B cell (primary cell): Measurements from ENCODE around the gene HLA-A. TPM values are rescaled to one million over a fixed set of nuclear protein-coding genes. Genes with fewer than 3 reads are reported as not detected.

Experiments used
- ATAC-seq: fragments of 200-7000 bp; cut with Tn5 transposase; one replicate; pipeline ENCODE4 v1.10.0; 2021; ENCODE audit warnings: low read depth, mild to moderate bottlenecking, moderate number of reproducible peaks, moderate library complexity
- CTCF ChIA-PET: fragments of 350-600 bp; sonication (Branson Sonifier 250); formaldehyde crosslinking; loops from one replicate; lab custom pipeline; 2021; ENCODE audit warnings: antibody characterized with exemption, inconsistent platforms; lab: Charles Lee
- POLR2A ChIA-PET: fragments of 350-600 bp; sonication (Branson Sonifier 250); formaldehyde crosslinking; loops from one replicate; lab custom pipeline; 2021; ENCODE audit warnings: antibody characterized with exemption; lab: Charles Lee
- DNase-seq: peaks from one replicate; pipeline ENCODE4 v3.0.0; 2013
- H2AFZ ChIP-seq: 2 replicates; pipeline ENCODE4 v1.6.1; 2012; ENCODE audit warnings: mild to moderate bottlenecking, low read depth, low read length; ENCODE audit not compliant: insufficient read depth, poor library complexity, severe bottlenecking
- H3K27ac ChIP-seq, 2 donors: 1 replicate in 1 of 2; 2 replicates in 1 of 2; pipeline ENCODE4 v1.5.1; 2012 to 2013; ENCODE audit warnings: low read length in 2 of 2, mild to moderate bottlenecking in 2 of 2, moderate library complexity in 1 of 2
- H3K27me3 ChIP-seq, 4 experiments: fragments of 200-600 bp in 1 of 4; sonication (generic) in 1 of 4; replicated peaks in 1 of 4; 1 replicate in 2 of 4; 2 replicates in 2 of 4; pipeline versions ENCODE4 v1.6.1 to v1.7.0; 2013 to 2016; ENCODE audit warnings: low read length in 3 of 4, mild to moderate bottlenecking in 2 of 4, mixed read lengths in 1 of 4, moderate library complexity in 1 of 4; ENCODE audit not compliant: insufficient read depth in 4 of 4, control insufficient read depth in 3 of 4; ENCODE audit errors: control extremely low read depth in 1 of 4
- H3K36me3 ChIP-seq, 2 experiments: replicated peaks in 1 of 2; 1 replicate in 1 of 2; 2 replicates in 1 of 2; pipeline versions ENCODE4 v1.6.1 to v1.7.1; 2013; ENCODE audit warnings: low read length in 1 of 2; ENCODE audit not compliant: insufficient read depth in 2 of 2, control insufficient read depth in 1 of 2; ENCODE audit errors: control extremely low read depth in 1 of 2, extremely low read depth in 1 of 2
- H3K4me1 ChIP-seq, 2 donors: fragments of 200-600 bp in 1 of 2; sonication (generic) in 1 of 2; 1 replicate in 1 of 2; 2 replicates in 1 of 2; pipeline versions ENCODE4 v1.5.1 to v1.6.1; 2013 to 2017; ENCODE audit warnings: low read length in 2 of 2; ENCODE audit not compliant: control insufficient read depth in 2 of 2, insufficient read depth in 2 of 2
- H3K4me2 ChIP-seq: replicated peaks from 2 replicates; pipeline ENCODE3; 2012; ENCODE audit warnings: mild to moderate bottlenecking, low read depth, low read length; ENCODE audit not compliant: poor library complexity, severe bottlenecking
- H3K4me3 ChIP-seq, 5 experiments: fragments of 200-600 bp in 1 of 5; sonication (generic) in 1 of 5; 1 replicate in 3 of 5; 2 replicates in 2 of 5; pipeline versions ENCODE4 v1.5.1 to v1.7.0; 2011 to 2016; ENCODE audit warnings: low read length in 4 of 5, mild to moderate bottlenecking in 4 of 5, low read depth in 2 of 5, control low read depth in 1 of 5, moderate library complexity in 1 of 5; ENCODE audit not compliant: insufficient read depth in 1 of 5; ENCODE audit errors: control extremely low read depth in 1 of 5, extremely low read depth in 1 of 5
- H3K79me2 ChIP-seq: fragments of 200-600 bp; sonication (generic); one replicate; pipeline ENCODE4 v1.6.0; 2016; ENCODE audit warnings: low read length; ENCODE audit not compliant: control insufficient read depth, insufficient read depth
- H3K9ac ChIP-seq: fragments of 200-600 bp; sonication (generic); 2 replicates; pipeline ENCODE4 v1.6.1; 2017; ENCODE audit warnings: mild to moderate bottlenecking, low read length, moderate library complexity
- H3K9me3 ChIP-seq, 3 donors: one replicate each; pipeline versions ENCODE4 v1.6.1 to v1.7.1; 2013; ENCODE audit warnings: low read length in 2 of 3; ENCODE audit not compliant: control insufficient read depth in 2 of 3, insufficient read depth in 1 of 3; ENCODE audit errors: control extremely low read depth in 1 of 3
- H4K20me1 ChIP-seq: 2 replicates; pipeline ENCODE4 v1.6.0; 2012; ENCODE audit warnings: mild to moderate bottlenecking, low read length; ENCODE audit not compliant: insufficient read depth, control insufficient read depth, poor library complexity, severe bottlenecking
- H3K27ac Mint-ChIP-seq: one replicate; pipeline ENCODE4 v1.8.0; 2021; ENCODE audit warnings: mixed read lengths
- H3K27me3 Mint-ChIP-seq: one replicate; pipeline ENCODE4 v1.8.0; 2021; ENCODE audit warnings: mixed read lengths
- H3K4me1 Mint-ChIP-seq: one replicate; pipeline ENCODE4 v1.8.0; 2021; ENCODE audit warnings: mixed read lengths
- H3K4me3 Mint-ChIP-seq: one replicate; pipeline ENCODE4 v1.8.0; 2021; ENCODE audit warnings: mixed read lengths
- H3K9me3 Mint-ChIP-seq: one replicate; pipeline ENCODE4 v1.8.0; 2022; ENCODE audit warnings: mixed read lengths; ENCODE audit not compliant: insufficient read depth
- EZH2 ChIP-seq: IDR thresholded peaks from 2 replicates; pipeline ENCODE4 v1.6.1; 2012; ENCODE audit warnings: borderline replicate concordance, low read depth, mild to moderate bottlenecking, moderate library complexity, low read length; ENCODE audit not compliant: insufficient read depth, poor library complexity, severe bottlenecking
- WGBS: methylation state at CpG from one replicate; pipeline ENCODE4 v1.1.5; 2013; ENCODE audit warnings: missing lambda C conversion rate; ENCODE audit not compliant: insufficient coverage; 5-methylcytosine and 5-hydroxymethylcytosine counted together
- intact Hi-C: fragments of 100-400 bp; cut with micrococcal nuclease; formaldehyde crosslinking; loops from one replicate; pipeline ENCODE4 v1.10.0; 2022
- polyA plus RNA-seq: library from polyadenylated mRNA; depleted of rRNA; stranded (reverse); fragments of >200 nt; gene quantifications from 2 replicates; pipeline ENCODE4 v1.2.3, GENCODE V29; 2012
- total RNA-seq, 2 donors: library from RNA; stranded (reverse); fragments of 120-200 nt in 1 of 2; gene quantifications; 1 replicate in 1 of 2; 2 replicates in 1 of 2; pipeline versions ENCODE4 v1.2.3 to v1.2.4, GENCODE V29; 2013 to 2022
- TF ChIP-seq, protein P1 (sequence below): fragments of 200-600 bp; IDR thresholded peaks from one replicate; pipeline ENCODE4 v1.8.0; 2022; ENCODE audit warnings: antibody characterized with exemption, mild to moderate bottlenecking

The HLA-A gene
- total and polyA plus RNA-seq, 2 donors (not counting 1 experiment from before 2014, with no cell fraction given): 1,607 to 2,454 TPM

DNA sequence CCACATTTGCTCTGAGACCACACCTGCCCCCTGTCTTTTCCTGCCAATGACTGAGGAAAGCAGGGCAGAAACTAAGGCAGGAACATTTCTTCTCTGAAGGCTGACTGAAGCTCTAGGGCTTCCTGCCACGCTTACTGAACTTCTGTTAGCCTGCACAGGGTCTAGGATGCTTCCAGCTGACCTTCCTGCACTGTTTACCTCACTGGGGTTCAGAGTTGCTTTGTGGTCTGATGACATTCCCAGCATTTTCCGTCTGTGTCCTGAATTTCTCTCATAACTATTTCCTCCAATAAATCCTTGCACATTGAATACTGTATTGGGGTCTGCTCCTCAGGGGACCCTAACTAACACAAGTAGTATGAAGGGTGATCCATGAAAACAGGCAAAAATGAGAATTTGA, 29.5 kb upstream of the HLA-A start:
- intact Hi-C loops: no loop called here
- Histone ChIP-seq H3K4me1 (no peaks in the 10 kb centered on the region), H3K4me3 (no peak overlapping the region), H3K9me3 (no peaks in the 10 kb centered on the region), H3K9ac (no peak overlapping the region), H3K27ac (no peak overlapping the region), H3K27me3 (peaks cover 0 to 17% (median 1%) of the 10 kb centered on the region in 4 experiments), H3K79me2 (no peaks in the 10 kb centered on the region), H2AFZ (no peak overlapping the region), H3K36me3 (no peaks in the 10 kb centered on the region), H4K20me1 (no peaks in the 10 kb centered on the region), H3K4me2 (no peak overlapping the region)
- Mint-ChIP-seq H3K4me3 (no peak overlapping the region), H3K27me3 (no peaks in the 10 kb centered on the region), H3K9me3 (no peaks in the 10 kb centered on the region), H3K27ac (no peak overlapping the region), H3K4me1 (no peaks in the 10 kb centered on the region)
- ChIA-PET CTCF (interaction anchor here (0.6 kb wide), 1 partner anchor 1183 kb away, joined by 3 read pairs; no protein-coding TSS in a partner anchor), POLR2A (no interaction called here)
- no peak for DNase-seq
- no peak for ATAC-seq
- no peak for TF ChIP-seq EZH2
- TF ChIP-seq, protein P1, sequence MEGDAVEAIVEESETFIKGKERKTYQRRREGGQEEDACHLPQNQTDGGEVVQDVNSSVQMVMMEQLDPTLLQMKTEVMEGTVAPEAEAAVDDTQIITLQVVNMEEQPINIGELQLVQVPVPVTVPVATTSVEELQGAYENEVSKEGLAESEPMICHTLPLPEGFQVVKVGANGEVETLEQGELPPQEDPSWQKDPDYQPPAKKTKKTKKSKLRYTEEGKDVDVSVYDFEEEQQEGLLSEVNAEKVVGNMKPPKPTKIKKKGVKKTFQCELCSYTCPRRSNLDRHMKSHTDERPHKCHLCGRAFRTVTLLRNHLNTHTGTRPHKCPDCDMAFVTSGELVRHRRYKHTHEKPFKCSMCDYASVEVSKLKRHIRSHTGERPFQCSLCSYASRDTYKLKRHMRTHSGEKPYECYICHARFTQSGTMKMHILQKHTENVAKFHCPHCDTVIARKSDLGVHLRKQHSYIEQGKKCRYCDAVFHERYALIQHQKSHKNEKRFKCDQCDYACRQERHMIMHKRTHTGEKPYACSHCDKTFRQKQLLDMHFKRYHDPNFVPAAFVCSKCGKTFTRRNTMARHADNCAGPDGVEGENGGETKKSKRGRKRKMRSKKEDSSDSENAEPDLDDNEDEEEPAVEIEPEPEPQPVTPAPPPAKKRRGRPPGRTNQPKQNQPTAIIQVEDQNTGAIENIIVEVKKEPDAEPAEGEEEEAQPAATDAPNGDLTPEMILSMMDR: no peak
- 86% methylated on average over 1 of the region's 2 CpGs for WGBS

DNA sequence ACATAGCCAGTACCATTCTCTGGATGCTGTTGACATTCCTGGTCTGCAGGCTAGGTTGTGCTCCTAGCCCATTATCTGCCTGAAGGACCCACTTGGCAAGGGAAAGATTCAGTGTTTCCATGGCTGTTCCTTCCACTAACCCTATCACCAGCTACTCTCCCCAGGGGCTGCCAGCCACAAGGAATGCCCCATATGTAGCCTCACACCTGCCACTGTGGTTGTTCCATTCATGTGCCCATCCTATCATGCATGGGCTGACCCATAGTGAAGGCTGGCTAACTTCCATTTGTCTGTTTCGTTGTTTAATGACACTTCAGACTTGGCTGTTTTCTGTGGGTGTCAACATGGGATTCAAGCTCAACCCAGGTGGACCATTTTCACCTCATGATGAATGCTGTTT, 25.6 kb upstream of the HLA-A start:
- no peak overlapping the region for H3K4me2 ChIP-seq
- H3K27me3 ChIP-seq: peaks cover 0 to 15% (median 1%) of the 10 kb centered on the region in 4 experiments
- H3K27me3 Mint-ChIP-seq: no peaks in the 10 kb centered on the region
- no peak for ATAC-seq
- H3K9ac ChIP-seq: no peak overlapping the region
- H3K36me3 ChIP-seq: no peaks in the 10 kb centered on the region
- intact Hi-C loops: no loop called here
- no peaks in the 10 kb centered on the region for H4K20me1 ChIP-seq
- H3K9me3 ChIP-seq: no peaks in the 10 kb centered on the region
- no peak overlapping the region for H3K27ac Mint-ChIP-seq
- 79% methylated on average over 1 of the region's 1 CpG for WGBS
- H3K9me3 Mint-ChIP-seq: no peaks in the 10 kb centered on the region
- DNase-seq: no peak
- no peaks in the 10 kb centered on the region for H3K4me1 ChIP-seq
- H3K4me3 ChIP-seq: no peak overlapping the region
- no peaks in the 10 kb centered on the region for H3K4me1 Mint-ChIP-seq
- H3K4me3 Mint-ChIP-seq: no peak overlapping the region
- no peaks in the 10 kb centered on the region for H3K79me2 ChIP-seq
- POLR2A ChIA-PET: no interaction called here
- no peak overlapping the region for H2AFZ ChIP-seq
- no peak for TF ChIP-seq EZH2
- TF ChIP-seq, protein P1: no peak
- CTCF ChIA-PET: no interaction called here
- no peak overlapping the region for H3K27ac ChIP-seq
